Stimulated activated CD8-positive, alpha-beta memory T cell treated with anti-CD3 and anti-CD28 coated beads, Interleukin-15, amount 100 ng/mL, for 4 hours (primary cell): ENCODE results near the gene SPR.
"Not testable (repeated sequence)": the region's sequence is repeated elsewhere in the genome, so short reads cannot be mapped to it uniquely, and the experiment has no call there.

Source experiments
- DNase-seq, 2 donors: peaks; one replicate each; pipeline ENCODE4 v3.0.0-alpha.2; 2020; ENCODE audit warnings: low read depth in 2 of 2

Gene SPR

DNA sequence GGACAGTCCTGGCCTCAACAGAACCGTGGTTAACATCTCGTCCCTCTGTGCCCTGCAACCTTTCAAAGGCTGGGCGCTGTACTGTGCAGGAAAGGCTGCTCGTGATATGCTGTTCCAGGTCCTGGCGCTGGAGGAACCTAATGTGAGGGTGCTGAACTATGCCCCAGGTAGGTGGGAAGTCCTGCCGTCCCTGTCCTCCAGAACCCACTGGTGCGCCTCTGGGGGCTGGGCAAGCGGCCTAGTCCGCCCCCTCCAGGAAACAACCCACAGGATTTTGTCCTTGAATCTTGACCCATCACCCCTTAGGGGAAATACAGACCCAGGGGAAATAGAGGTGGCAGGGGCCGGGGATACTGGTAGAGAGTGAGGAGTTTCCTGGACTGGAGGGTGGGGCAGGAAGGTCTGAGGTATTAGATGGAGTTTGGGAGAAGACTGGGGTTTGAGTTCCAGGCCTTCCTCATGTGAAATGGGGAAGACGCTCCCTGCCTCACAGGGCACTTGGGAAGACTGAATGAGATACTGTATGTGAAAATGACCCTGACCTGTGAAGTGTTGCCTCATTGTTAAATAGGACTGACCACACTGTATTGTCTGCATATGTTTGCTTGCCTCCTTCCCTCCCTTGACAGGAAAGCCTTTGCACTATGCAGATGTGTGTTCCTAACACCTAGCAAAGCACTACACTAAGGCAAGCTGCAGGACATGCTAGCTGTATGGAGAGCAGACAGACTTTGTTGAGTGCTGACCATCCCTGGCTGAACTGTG is 1.4 kb downstream of the SPR start:
- no peak for DNase-seq

- DNase-seq: no peak
Measured at GRCh38 chr2:72889991-72890390, 2.8 kb downstream of the SPR start.

GRCh38 chr2:72891091-72891818 is 4.0 kb downstream of the SPR start:
- no peak for DNase-seq

DNA sequence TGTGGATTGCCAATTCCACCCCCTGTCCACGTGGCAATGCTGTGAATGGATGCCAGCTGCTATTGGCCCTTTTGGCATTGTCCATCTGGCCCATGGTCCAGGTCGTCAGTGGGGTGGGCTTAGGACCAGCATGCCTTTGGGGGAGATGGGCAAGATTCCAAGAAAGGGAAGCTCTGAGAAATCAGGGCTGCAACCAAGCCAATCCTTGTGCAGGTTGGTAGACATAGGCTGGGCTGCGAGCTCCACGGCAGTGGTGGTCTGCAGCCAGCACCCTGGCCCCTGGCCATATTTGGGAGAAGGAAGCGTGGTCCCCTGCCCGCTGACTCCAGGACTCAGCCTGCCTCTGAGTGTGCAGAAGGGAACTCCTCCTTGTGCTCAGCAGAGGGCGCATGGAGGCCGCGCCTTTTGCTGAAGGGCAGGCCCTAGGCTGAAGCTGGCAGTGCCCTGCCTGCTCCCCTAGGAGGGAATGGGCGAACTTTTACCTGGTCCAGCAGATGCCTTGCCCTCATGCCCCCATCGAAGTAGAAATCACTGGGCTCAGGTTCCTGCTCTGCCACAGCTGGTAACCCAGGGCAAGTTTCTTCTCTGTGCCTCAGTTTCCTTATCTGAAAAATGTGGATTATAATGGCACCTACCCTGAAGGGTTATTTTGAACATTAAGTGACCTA is 5.4 kb downstream of the SPR start:
- peak in 1 of 2 donors; percentile 21 for DNase-seq

DNA sequence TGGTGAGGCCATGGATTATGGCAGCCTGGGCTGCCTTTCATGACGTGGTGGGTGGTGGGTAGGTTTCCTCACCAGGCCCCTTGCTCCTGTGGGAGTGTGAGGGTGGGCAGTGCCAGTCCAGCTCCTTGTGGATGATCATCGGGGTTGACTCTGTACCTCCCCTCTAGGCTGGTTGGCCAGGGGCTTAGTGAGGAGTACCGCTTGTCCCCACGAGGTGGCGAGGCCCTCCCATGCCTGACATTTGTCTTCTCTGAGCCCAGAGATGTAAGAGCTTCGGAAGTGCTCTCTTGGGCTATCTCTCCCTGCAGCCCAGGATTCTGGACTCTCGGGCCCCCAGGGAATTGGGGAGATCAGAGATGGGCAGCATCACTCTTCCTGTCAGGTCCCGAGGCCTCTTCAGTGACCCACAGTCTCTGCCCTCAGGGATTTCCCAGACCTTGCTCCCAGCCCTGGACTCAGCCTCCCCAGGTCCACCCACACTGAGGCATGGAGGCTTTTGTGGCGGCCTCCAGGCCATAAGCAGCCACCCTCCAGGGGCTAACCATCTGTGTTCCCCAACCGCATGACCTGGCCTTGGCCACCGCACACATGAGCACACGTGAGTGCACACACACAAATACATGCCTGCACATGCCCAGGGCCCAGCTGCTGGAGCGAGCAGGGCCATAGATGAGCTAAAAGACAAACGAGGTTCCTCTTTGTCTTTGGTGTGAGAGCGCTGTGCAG is 6.5 kb downstream of the SPR start:
- DNase-seq: no peak

- no peak for DNase-seq
Measured at GRCh38 chr2:72894514-72894913, 7.3 kb downstream of the SPR start.

DNA sequence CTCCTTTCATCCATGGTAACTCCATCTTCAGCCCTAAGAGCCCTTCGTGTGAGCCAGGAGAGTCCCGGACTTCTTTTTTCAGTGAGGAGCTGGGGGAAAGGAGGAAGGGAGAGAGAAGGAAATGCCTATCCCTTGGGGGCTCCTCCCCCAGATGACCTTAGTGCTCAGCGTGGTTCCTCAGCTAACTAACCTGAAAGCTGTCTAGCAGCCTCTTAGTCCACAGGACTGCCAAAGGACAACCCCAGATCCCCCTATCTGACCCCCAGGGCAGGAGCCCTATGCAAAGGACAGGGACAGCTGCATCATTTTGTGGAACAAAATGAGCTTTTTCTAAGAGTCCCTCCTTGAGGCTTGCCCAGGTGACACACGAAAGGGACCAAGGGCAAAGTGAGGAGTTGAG is 7.9 kb downstream of the SPR start:
- DNase-seq: no peak

GRCh38 chr2:72895759-72896281 is 8.6 kb downstream of the SPR start:
- no peak for DNase-seq

- no peak for DNase-seq
Measured at GRCh38 chr2:72896446-72896845, 9.2 kb downstream of the SPR start.

- DNase-seq: no peak
Measured at GRCh38 chr2:72897785-72898584, 10.8 kb downstream of the SPR start.

DNA sequence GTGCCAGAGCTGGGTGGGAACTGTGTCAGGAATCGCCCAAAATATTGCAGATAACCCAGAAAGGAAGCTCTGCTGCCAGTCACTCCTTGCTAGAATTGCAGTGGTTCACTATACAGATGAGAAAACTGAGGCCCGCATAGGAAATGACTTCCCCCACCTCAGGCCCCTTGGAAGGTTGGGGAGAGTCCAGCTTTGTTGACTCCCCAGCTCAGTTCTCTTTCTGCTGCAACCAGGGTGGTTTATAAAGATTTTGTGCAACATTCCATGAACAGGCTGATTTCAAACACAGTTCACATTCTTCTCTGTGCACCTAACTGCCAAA is 11.3 kb downstream of the SPR start:
- DNase-seq: no peak

DNA sequence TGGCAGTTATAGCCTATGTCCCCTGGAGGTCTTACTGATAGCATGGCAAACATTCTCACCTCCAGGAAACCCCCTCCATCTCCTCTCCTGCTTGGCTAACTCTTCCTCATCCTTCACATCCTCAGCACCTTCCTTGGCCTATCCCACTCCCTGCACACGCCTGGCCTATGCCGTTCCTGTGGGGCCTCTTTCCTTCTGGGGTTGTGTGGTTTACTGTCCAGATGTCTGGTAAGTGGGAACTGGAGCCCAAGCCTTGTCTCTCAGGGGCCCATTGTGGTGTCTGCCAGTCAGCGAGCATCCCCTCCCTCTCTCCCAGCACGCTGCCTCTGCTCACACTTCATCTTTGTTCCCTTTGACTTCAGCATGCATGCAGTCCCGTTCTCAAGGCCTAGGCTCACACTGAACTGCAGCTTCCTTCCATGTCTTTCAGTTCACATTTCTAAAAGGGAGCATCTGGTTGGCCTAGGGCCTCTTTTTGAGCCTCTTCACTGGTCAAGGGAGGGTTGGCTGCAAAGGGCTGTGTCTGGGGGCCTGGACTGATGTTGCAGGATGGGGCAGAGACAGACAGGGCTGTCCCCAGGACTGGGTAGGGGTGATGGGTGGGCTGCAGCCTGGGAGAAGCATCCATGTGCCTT is 13.1 kb downstream of the SPR start:
- DNase-seq: no peak

GRCh38 chr2:72901426-72901825 is 14.2 kb downstream of the SPR start:
- DNase-seq: no peak

DNA sequence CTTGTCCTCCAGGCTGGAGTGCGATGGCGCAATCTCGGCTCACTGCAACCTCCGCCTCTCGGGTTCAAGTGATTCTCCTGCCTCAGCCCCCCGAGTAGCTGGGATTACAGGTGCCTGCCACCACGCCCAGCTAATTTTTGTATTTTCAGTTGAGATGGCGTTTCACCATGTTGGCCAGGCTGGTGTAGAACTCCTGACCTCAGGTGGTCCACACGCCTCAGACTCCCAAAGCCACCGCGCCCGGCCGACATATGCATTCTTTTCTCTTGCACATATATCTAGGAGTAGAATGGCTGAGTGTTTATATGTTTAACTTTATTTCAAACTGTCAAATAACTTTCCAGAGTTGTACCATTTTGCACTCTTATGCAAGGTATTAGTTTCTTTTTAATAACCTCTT is 20.2 kb downstream of the SPR start:
- not testable (repeated sequence) for DNase-seq

DNA sequence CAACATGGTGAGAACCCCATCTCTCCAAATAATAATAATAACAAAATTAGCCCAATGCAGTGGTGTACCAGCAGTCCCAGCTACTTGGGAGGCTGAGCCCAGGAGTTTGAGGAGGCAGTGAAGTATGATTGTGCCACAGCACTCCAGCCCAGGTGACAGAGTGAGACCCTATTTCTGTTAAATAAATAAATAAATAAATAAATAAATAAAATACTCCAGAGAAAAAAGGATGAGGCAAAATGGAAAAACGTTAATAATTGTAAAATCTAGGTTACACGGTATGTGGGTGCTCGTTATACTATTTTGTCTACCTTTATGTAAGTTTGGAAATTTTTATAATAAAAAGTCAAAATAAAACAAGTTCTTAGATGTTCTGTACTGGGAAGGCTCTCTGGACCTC is 21.5 kb downstream of the SPR start:
- DNase-seq: no peak

DNA sequence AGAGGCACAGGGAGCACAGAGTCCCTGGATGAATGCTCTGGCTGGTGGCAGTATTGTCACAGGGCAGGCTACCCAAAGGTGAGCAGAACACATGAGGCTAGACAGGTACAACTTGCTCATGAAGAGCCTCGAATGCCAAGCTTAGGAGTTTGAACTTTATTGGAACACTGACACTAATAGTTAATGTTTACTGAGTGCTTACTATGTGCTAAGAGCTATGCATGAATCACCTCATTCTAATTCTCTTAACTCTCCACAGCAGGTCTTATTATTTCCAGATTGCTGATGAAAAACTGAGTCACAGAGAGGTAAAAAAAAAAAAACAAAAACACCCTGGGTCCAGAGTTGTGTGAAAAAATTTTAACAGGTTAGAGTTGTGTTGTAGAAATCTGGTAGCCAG is 24.0 kb downstream of the SPR start:
- DNase-seq: no peak

DNA sequence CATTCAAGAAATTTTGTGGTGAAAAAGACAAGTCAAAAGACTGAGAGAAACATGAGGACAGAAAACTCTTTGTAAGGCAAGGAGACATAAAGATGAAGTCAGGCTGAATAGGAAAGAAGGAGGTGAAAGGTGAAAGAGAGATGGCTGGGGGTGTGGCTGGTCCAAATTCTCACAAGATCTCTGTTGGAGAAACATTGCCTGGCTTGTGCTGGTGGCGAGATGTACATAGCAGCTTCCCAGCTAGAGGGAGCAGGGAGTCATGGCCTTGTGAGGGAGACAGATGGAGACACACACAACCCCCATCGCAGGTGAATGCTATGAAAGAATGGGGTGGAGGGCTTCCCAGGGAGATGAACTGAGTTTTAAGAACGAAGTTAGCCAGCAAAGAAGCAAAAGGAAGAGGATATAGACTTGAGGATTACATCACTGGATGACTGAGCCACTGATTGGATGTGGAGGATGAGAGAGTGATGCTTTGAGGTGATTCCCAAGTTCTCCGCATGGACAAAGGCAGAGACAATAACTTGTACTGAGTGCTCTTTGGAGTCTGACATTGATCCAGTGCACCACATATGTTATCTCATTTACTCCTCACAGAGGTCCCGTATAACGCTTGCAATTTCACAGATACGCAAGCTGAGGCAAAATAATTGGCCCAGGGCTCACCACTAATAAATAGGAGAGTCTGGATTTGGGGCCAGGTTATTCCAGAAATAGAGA is 26.4 kb downstream of the SPR start:
- no peak for DNase-seq

DNA sequence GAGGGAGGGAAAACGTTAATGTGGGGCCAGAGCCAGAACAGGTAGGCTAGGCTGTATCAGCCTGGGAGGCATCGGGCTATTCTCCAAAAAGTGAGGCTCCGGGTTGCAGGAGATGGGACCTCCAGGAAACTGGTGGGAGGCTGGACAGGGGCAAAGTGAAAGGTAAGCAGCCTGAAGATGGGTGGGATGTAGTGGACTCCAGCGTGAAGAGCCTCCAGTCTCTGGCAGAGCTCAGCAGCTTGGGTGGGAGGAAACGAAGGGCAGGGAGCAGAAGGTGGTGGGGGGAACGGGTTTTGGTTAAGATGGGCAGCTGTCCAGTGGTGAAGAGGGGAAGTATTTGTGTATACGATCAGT is 27.0 kb downstream of the SPR start:
- DNase-seq: no peak

DNA sequence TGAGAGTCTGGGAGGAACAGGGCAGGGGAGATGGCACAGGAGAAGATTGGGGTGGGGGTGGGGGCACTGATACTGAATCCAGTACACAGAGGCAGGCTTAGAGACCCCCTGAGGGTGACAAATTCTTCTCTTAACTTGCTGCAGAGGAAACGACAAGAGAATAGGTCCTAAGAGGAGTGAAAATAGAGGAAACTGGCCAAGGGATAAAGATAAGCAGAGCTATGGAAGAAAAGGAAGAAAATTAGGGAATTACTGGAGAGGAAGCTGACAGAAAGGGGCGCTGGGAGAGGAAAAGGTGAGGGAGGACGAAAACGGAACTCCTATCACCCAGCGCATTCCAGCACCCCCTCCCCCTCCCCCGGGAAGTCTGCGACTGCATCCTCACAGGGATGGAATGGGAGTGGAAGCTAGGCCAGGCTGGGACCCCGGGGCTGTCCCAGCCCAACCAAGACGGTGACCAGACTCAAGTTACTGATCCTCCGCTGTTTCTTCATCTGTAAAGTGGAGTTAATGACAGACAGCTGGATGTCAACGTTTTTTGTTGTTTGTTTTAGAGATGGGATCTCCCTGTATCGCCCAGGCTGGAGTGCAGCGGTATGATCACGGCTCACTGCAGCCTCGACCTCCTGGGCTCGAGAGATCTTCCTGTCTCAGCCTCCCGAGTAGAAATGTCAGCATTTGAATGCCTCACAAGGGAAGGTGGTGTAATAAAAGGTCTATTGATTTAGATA is 27.5 kb downstream of the SPR start:
- no peak for DNase-seq
